Muscle layer of duodenum (tissue), 2 donors: ENCODE data around the gene FSTL4.

Experiments
- H3K27ac ChIP-seq: one replicate; pipeline ENCODE4 v1.7.0; 2013; ENCODE audit warnings: mild to moderate bottlenecking, low read length
- H3K27me3 ChIP-seq: one replicate; pipeline ENCODE4 v1.7.0; 2013; ENCODE audit warnings: low read depth, mild to moderate bottlenecking, control low read depth, low read length
- H3K36me3 ChIP-seq, 2 donors: one replicate each; pipeline ENCODE4 v1.7.0; 2013; ENCODE audit warnings: low read length in 2 of 2, control low read depth in 1 of 2, mild to moderate bottlenecking in 1 of 2; ENCODE audit not compliant: insufficient read depth in 2 of 2, control insufficient read depth in 1 of 2
- H3K4me1 ChIP-seq, 2 donors: one replicate each; pipeline ENCODE4 v1.7.0; 2013; ENCODE audit warnings: low read length in 2 of 2, mild to moderate bottlenecking in 2 of 2, control low read depth in 1 of 2, moderate library complexity in 1 of 2; ENCODE audit not compliant: insufficient read depth in 2 of 2, control insufficient read depth in 1 of 2
- H3K4me3 ChIP-seq, 2 donors: one replicate each; pipeline ENCODE4 v1.7.0; 2013; ENCODE audit warnings: low read length in 2 of 2, low read depth in 1 of 2, mild to moderate bottlenecking in 1 of 2
- H3K9me3 ChIP-seq, 2 donors: one replicate each; pipeline ENCODE4 v1.7.0; 2013; ENCODE audit warnings: low read length in 2 of 2, control low read depth in 1 of 2, mild to moderate bottlenecking in 1 of 2; ENCODE audit not compliant: control insufficient read depth in 1 of 2
- donor health status: healthy.

The FSTL4 gene

DNA sequence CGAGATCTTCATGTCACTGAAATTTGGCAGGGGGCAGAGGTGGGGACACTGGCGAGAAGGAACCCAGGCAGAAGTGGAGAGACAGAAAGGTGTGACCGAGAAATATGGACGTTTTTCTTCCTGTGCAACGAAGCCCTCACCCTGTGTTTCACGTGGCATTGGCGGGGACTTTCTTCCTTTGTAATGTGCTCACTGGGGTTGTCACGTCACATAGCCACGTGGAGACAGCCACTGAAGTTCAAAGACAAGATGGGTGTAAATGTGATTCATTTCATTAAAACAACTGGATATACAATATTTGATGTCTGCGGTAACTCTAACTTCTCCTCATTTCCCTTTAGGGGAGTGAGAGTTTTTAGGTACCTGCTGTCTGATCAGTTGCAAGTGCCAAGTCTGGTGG, 225.7 kb downstream of the FSTL4 start:
- no peaks in the 10 kb centered on the region for H3K9me3 ChIP-seq
- no peak overlapping the region for H3K27ac ChIP-seq
- no peaks in the 10 kb centered on the region for H3K27me3 ChIP-seq
- no peak overlapping the region for H3K4me3 ChIP-seq
- H3K4me1 ChIP-seq: no peaks in the 10 kb centered on the region
- no peaks in the 10 kb centered on the region for H3K36me3 ChIP-seq

DNA sequence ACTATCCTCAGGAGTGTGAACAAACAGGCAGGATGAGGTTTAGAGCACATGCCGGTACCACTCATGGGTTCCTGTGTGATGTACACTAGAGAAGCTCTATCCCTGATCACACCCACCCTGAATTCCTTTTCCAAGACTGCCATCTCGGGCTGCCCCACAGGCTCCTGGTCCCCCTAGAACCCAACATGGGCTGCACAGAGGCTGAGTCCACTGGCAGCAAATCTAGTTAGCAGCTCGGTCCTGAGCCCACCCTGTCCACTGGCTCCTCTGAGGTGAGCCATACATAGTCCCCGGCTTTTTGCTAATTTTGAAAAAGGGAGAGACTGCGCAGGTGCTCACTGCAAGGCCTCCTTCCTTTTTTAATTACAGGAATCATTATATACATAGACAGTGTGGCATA, 227.0 kb downstream of the FSTL4 start:
- no peaks in the 10 kb centered on the region for H3K9me3 ChIP-seq
- no peaks in the 10 kb centered on the region for H3K4me1 ChIP-seq
- H3K4me3 ChIP-seq: no peak overlapping the region
- no peaks in the 10 kb centered on the region for H3K27me3 ChIP-seq
- H3K27ac ChIP-seq: no peak overlapping the region
- no peaks in the 10 kb centered on the region for H3K36me3 ChIP-seq

DNA sequence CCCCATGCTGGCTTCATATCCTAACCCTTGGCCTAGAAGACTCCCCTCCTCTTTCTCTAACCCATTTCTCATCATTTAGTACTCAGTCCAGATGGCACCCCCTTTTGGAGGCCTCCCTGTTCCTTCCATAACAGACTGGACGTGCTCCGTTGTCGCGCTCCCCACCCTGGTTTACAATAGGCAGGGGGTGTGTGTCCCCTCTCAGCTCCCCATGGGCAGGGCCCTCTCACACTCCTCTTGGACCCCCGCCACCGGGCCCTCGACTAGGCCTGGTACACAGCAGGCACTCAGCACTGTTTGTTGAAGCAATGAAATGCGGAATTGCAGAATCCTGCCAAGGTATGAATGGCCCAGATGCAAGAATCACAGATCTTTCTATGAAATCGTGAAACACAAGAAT, 227.4 kb downstream of the FSTL4 start:
- Histone ChIP-seq H3K36me3 (no peaks in the 10 kb centered on the region), H3K27me3 (no peaks in the 10 kb centered on the region), H3K4me3 (no peak overlapping the region), H3K9me3 (no peaks in the 10 kb centered on the region), H3K27ac (no peak overlapping the region), H3K4me1 (no peaks in the 10 kb centered on the region)

DNA sequence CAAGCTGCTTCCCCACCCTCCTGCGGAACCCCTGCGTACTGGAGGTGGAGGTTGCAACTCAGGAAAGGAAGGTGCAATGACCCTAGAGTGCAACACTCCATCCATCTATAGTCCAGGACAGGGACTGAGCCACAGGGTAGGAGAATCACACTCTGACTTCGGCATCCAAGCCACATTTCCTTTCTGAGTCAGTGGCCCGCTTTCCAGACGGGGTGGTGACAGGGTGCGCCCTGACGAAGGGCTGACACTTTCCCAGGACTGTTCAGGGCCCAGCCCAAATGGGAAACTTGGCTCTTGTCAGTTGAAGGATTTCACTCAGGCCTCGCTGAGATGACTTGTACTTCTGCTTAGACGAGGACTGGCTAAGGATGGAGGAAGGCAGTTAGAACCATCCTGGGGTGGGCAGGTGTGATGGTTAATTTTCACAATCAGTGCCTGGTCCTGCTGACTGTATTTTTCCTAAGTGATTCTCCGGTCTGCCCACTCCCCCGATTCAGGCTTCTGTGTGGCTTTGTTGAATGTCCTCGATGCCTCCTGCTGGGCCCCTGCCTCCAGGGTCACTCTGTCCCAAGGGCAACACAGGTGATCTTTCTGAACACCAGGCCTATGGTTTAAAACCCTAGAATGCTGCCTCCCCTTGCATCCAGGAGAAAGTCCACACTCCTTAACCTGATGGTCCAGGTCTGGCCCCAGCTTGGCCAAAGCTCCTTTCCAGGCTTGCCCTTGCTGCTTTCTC, 228.1 kb downstream of the FSTL4 start:
- H3K27ac ChIP-seq: no peak overlapping the region
- no peaks in the 10 kb centered on the region for H3K27me3 ChIP-seq
- no peak overlapping the region for H3K4me3 ChIP-seq
- no peaks in the 10 kb centered on the region for H3K4me1 ChIP-seq
- no peaks in the 10 kb centered on the region for H3K9me3 ChIP-seq
- no peaks in the 10 kb centered on the region for H3K36me3 ChIP-seq

DNA sequence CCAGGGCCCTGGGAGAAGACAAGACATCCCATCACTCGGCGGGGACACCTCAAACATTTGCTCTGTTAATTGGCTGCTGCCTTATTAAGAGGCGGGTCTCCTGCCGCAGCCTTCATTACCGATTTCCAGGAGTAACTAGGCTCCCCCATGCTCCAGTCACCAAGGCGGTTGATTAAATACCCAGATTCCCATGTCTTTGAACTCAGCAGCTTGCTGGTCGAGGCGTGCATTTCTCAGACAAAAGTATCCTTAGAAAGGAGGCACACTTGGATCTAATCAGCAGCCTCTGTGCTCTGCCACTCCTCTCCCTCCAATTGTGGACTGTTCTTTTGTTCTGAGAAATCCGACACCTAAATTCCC, 228.8 kb downstream of the FSTL4 start:
- Histone ChIP-seq H3K9me3 (no peaks in the 10 kb centered on the region), H3K27ac (no peak overlapping the region)

DNA sequence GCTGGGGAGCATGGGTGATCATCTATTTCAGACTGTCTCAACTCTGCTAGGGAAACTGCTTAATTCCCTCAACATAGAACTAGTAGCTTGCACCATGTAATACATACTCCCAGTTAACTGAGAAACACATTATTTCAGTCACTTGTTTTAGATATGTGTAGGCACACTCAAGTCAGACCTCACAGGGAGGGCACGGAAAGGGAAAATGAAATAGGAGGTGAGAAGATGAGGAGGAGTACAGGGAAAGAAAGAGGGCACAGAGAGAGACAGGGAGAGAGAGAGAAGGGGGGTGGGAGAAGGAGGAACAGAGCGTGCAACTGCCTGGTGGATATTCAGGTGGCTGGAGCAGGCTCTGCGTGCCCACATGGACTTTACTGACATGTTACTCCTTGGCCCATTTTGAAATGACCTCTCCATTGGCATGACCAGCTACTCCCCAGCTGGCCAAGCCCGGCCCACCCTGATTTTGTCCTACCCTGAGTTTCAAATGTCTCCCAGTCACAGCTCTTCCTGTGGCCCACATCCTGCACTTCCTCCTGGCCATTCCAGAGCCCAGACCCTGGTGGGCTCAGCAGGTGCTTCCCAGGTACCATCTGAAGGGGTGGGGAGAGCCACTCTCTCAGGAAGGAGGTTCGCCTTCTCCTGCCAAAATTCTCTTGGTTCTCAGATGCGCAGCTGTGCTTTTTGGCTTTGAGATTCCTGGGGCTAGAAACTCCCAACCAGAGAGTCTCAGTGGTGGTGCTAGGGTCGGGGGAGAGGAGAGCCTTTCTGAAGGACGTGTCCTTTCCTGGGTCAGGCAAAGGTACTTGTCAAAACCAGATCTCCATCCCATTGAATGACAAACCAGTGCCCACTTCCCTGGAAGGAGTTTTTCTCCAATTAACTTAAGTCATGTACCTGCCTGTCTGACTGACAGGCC, 229.4 kb downstream of the FSTL4 start:
- Histone ChIP-seq H3K4me3 (no peak overlapping the region), H3K9me3 (peaks cover 1 to 2% of the 10 kb centered on the region in 2 donors), H3K4me1 (no peaks in the 10 kb centered on the region), H3K36me3 (no peaks in the 10 kb centered on the region), H3K27me3 (no peaks in the 10 kb centered on the region), H3K27ac (no peak overlapping the region)

More for the DNA sequence above, 228.8 kb downstream of the FSTL4 start:
- H3K27me3 ChIP-seq: no peaks in the 10 kb centered on the region
- H3K4me1 ChIP-seq: no peaks in the 10 kb centered on the region
- no peaks in the 10 kb centered on the region for H3K36me3 ChIP-seq
- no peak overlapping the region for H3K4me3 ChIP-seq

DNA sequence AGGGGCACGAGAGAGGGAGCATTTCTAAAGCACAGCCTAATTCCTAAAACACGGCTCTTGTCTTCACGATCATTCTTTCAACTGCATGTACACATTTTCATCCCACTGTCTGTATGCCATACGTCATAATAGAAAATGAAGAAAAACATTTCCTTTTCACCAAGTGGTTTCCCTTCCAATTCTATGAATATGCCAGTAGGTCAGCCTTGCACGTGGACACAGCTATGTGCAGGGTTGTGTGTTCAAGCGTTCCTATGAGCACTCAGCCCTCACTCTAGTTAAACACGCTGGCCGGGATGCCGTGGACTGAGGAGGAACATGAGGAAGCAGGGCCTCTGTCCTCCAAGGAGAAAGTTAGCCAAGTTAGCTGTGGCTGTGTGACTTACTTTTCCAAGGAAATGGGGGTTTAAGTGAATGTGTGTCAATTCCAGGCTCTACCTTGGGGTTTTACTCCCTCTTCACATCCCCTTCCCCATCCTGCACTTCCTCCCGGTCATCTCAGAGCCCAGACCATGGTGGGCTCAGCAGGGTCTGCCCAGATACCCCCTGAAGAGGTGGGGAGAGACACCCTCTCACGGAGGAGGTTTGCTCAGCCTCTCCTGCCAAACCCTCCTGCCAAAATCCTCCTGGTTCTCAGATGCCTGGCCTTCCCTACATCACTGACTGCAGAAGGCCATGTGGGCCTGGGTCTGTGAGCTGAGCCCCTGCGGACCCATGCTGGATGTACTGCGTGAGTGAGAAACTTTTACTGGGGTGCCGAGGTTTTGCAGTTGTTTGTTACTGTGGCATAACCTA, 230.6 kb downstream of the FSTL4 start:
- H3K9me3 ChIP-seq: peaks cover 8 to 11% of the 10 kb centered on the region in 2 donors
- H3K4me1 ChIP-seq: no peaks in the 10 kb centered on the region
- no peak overlapping the region for H3K4me3 ChIP-seq
- H3K36me3 ChIP-seq: no peaks in the 10 kb centered on the region
- no peaks in the 10 kb centered on the region for H3K27me3 ChIP-seq
- no peak overlapping the region for H3K27ac ChIP-seq

DNA sequence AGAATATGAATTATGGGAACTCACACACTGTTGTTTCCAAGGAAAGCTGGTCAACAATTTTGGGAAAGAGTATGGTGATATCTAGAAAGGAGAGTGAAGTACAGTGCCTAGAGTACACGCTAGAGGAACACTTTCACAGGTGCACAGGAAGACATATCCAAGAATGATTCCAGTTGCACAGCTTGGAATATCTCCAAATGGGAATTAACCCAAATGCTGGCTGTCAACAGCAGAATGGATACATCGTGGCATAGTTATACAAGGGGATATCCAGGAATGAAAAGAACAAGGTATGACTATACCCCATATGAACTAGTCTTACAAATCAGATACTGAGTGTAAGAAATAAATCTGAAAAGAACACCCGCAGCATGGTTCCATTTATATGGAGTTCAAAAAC, 231.3 kb downstream of the FSTL4 start:
- H3K4me3 ChIP-seq: no peak overlapping the region
- H3K4me1 ChIP-seq: no peaks in the 10 kb centered on the region
- H3K27ac ChIP-seq: no peak overlapping the region
- no peaks in the 10 kb centered on the region for H3K27me3 ChIP-seq
- no peaks in the 10 kb centered on the region for H3K36me3 ChIP-seq
- H3K9me3 ChIP-seq: peaks cover 8 to 11% of the 10 kb centered on the region in 2 donors

DNA sequence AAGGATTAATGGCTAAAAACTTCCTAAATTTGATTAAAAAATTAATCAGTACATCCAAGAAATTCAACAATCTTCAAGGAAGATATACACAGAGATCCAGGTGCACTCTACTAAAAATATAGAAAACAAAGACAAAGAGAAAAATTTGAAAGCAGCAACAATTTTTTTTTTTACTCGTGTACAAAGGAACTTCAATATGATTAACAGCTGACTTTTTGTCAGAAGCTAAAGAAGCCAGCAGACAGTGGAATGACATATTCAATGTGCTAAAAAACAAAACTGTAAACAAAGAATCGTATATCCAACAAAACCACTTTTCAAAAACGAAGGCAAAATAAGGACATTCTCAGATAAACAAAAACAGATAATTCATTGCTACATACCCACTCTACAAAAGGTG, 234.6 kb downstream of the FSTL4 start:
- Histone ChIP-seq H3K27ac (no peak overlapping the region), H3K27me3 (no peaks in the 10 kb centered on the region), H3K4me1 (no peaks in the 10 kb centered on the region)

DNA sequence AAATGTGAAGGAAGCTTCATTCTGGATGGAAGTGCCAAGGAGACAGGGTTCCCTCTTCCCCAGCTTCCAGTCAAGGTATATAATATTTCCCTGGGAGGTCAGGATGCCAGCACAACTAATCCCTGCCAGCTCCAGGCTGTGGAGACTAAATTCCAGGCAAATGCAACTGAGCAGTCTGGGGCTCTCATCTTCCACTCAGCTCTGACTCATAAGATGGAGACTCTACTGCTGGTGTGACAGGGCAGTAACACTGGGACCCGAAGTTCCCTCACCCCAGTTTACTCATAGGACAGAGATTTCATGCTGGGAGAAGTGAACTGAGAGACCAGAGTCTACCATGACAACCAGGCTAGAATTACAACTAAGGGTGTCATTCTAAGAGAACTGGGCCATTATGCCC, 235.4 kb downstream of the FSTL4 start:
- H3K4me3 ChIP-seq: peak overlapping the region in 1 of 2 donors; percentile 15
- H3K27me3 ChIP-seq: no peaks in the 10 kb centered on the region
- H3K27ac ChIP-seq: no peak overlapping the region
- H3K36me3 ChIP-seq: no peaks in the 10 kb centered on the region
- H3K9me3 ChIP-seq: peaks cover 8 to 11% of the 10 kb centered on the region in 2 donors
- no peaks in the 10 kb centered on the region for H3K4me1 ChIP-seq

More for the DNA sequence above, 234.6 kb downstream of the FSTL4 start:
- Histone ChIP-seq H3K9me3 (peaks cover 8 to 11% of the 10 kb centered on the region in 2 donors), H3K36me3 (no peaks in the 10 kb centered on the region), H3K4me3 (no peak overlapping the region)
